GM19467 (cell line): ENCODE results near the gene EEF1AKMT1.

Experiments used
- ATAC-seq: cut with Tn5 transposase; IDR thresholded peaks from one replicate; pipeline ENCODE4 v1.9.1; 2021; ENCODE audit warnings: mild to moderate bottlenecking, moderate library complexity; ENCODE audit not compliant: unreplicated experiment

EEF1AKMT1 gene, protein sequence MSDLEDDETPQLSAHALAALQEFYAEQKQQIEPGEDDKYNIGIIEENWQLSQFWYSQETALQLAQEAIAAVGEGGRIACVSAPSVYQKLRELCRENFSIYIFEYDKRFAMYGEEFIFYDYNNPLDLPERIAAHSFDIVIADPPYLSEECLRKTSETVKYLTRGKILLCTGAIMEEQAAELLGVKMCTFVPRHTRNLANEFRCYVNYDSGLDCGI

DNA sequence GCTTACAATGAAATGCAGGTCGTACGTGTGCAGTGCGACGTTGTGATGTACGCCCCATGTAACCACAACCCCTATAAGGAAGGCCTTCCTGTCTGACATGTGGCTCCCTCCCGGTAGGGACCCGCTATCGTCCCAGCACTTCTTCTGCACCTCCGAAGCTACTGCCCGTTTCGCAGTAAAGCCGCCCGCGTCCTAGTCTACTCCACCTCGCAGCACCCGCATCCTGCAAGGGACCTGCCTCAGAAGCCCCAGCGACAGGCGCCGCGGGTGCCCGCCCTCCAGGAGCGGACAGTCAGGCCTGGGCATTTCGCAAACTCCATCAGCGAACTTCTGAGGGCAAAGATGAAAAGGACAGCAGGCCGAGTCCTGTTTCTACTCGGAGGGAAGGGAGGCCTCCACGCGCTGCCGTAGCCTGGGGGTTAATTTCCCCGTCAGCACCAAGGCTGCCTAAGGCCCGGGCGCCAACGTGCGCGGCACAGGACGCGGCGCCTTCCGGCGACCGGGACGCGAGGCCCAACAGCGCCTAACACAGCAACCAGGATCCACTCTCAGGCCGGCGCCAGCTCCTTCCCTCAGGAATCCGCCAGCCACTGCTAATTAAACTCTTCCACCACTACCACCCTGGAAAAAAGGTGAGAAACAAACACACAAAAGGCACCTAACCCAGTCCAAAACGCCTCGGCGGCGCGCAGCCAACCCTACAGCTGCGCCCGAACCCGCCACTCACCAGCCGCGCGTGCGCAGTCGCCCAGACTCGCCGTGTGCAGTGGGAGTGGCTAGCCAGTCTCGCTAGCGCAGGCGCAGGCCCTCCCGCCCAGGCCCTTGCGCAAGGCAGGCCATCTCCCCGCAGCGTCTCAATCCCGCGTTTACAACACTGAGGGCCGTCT lies at the start of gene EEF1AKMT1:
TSS of gene EEF1AKMT1 (minus strand) at position 768 of the 887 bp plus-strand sequence. CDS start 16,363 bp downstream, outside the sequence.
- peak; percentile 86 for ATAC-seq

DNA sequence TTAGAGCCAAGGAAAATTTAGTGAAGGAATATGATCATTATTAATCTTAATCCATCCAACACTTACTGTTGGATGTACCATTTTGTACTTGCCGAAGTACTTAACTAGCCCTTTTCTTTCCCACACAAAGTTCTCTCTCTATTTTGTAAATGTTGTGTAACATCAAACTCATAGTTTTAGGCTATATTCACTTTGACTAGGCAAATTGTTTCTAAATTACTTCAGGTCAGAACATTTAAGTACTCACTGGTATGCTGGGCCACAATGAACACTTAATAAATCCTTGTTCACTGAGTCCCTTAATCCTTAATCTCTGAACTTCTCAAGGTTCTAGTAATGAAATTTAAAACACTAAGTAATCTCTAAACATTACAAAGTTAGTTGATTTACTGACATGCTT lies 49.3 kb upstream of the EEF1AKMT1 start:
- no peak for ATAC-seq

DNA sequence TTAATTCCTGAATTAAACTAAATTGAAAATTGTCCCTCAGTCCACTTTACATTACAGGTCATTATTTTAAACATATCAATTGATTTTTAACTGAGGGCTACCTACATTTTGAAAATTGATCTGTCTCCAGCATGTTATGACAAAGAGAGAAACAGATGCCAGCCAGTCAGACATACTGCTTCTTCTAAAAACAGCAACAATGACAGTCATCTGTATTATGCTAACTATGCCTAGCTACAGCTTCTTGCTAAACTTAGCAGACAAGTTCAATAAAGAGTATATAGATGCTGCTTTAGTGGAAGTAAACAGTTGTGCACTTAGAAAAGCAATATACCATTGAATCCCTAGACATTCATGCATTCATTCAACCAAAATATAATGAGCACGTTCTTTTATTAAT lies 48.6 kb upstream of the EEF1AKMT1 start:
- ATAC-seq = no peak

DNA sequence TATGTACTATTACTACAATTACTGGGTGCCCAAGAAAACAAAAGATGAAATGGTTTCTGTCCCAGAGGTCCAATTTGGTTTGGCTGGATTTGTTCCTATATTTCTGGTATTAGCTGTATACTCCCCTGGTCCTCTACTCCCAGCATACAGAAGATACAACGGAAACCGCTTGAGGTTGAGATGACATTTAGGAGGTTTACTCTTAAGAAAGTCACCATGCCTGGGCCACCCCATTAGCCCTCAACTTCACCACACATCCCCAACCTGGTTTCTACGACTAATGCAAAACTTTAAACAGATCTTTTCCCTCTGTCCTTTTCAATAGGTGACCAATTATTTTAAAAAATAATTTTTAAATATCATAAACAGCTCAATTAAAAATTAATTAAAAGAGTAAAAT lies 46.0 kb upstream of the EEF1AKMT1 start:
- no peak for ATAC-seq

DNA sequence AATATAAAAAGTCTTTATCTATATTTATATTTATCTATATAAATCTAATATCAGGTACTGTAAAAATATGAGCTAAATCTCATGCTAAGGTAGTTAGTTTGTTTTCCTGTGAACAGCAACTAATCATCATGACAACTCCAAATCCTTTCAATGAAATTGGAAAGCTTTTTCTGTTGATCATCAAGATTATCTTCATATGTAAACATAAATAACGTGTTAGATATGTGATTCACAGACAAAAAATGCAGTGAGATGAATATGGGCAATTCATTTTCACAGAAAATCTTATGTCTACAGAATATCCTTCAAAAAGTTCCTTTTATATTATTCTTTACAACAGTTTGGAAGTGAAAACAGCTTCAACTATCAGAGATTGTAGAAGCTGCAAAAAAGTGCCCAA lies 41.7 kb upstream of the EEF1AKMT1 start:
- ATAC-seq = no peak

DNA sequence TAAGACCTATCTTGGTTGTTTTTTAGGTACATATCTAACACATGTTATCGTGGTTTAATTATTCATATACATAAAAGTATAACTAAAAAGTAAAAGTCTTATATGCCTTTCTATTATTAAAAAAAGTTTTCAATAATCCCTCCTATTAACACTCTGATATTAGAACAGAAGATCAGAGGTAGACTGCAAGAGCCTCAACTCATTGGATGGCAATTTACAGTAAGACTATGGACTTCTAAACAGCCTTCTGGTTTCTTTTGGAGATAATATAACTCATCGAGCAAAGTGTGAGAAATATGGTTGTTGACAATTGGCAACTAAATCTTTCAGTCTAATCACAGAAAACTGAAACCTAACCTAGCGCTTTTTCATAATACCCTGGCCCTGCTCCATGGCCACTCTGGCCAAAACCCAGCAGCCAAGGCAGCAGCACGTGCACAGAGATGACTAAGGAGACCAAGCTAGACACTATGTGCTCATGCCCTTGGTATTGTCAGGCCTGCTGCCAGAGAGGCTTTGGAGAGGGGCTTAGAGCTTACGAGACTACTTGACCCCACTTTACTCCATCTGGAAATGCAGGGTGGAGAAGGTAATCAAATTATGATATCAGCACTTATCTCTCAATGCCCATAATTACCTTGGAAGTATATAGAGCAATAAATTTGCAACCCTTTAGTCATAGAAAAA lies 40.6 kb upstream of the EEF1AKMT1 start:
- no peak for ATAC-seq

DNA sequence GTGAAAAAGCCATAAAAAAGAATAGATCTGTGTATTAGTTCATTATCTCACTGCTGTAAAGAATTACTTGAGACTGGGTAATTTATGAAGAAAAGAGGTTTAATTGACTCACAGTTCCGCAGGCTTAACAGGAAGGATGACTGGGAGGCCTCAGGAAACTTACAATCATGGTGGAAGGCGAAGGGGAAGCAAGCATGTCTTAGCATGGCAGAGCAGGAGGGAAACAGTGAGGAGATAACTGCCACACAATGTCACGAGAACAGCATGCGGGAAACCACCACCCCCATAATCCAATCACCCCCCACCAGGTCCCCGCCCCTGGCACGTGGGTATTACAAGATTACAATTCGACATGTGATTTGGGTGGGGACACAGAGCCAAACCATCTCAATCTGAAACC lies 39.1 kb upstream of the EEF1AKMT1 start:
- ATAC-seq = no peak

DNA sequence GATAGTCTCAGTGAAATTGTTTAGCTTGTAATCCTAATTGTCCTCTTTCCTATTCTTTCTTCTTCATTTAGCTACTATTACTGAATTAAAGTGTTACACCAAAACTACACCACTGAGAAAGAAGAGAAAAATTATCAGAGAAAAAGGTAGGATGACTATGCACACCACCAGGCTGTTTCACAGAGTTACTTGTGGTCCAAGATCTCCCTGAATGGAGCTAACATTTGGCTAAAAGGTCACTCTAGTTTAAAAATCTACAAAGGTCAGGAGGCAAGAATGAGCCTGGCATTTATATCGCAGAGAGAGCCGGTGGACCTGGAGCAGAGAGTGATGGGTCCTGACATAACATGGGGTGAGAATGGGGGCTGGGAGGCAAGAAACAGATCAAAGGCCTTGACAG lies 37.0 kb upstream of the EEF1AKMT1 start:
- ATAC-seq = no peak

DNA sequence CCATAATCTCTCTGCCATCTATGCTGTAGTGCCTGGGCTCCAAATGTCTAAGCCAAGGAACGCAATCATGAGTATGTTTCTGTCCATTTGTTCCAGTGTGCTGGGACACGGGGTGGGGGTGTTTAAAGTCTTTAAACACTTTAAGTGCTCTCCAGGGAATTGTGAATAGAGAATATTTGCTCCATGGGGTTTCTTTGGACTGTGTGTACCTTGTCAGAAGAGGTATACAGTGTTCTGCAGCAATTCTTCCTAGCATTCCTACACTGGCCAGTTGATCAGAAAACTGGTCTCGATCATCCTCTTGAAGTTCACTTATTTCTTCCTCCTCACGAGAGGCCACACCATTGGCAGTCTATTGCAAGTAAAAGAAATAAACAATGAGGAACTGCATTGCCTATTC lies 35.1 kb upstream of the EEF1AKMT1 start:
- no peak for ATAC-seq

DNA sequence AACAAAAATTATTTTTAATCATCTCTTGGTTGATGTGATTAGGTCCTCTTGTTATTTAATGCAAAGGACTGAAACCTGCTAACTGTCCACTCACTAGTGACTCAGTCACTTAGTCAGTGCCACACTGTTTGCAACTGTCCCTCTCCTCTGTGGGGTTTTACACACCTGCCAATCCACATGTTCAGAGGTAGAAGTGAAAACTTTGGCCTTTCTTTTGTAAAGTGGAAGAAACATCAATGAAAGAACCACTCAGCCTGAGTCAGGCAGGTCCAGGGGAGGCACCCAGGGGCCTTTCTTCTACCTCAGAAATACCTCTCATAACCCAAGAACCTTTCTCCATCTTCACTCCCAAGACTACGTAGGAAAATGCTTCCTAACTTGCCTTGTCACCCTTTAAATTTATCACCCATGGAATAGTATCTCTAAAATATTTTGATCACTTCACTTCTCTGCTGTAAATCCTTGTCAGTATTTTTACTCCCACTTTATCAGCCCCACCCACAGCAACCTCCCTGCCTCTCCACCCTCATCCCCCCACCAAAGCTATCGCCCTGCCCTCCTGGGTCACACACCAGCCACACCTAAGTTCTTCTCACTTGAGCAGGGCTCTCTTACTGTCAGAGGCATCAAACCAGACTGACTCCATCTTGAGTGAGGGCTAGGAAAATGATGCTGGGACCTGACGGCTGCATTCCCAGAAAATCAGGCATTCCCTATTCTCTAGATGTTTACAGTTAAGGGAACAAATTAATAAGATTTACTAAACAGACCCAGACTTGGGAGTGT lies 29.6 kb upstream of the EEF1AKMT1 start:
- ATAC-seq = no peak

DNA sequence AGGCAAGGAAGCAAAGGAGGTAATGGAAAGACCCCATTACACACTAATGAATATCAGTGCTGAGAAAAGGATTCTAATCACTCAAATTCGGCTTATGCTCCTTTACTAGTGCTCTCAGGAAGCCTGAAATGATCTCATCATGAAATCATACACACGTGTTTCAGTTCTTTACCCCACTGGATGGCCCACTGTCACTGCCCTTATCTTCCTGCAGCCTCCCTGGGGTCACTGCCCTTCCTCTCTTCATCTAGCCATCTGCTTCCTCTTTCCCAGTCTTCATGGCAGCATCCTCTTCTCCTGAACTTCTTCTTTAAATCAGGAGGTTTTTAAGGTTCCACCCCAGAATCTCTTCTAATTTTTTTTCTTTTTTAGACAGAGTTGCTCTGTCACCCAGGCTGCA lies 27.9 kb upstream of the EEF1AKMT1 start:
- no peak for ATAC-seq

DNA sequence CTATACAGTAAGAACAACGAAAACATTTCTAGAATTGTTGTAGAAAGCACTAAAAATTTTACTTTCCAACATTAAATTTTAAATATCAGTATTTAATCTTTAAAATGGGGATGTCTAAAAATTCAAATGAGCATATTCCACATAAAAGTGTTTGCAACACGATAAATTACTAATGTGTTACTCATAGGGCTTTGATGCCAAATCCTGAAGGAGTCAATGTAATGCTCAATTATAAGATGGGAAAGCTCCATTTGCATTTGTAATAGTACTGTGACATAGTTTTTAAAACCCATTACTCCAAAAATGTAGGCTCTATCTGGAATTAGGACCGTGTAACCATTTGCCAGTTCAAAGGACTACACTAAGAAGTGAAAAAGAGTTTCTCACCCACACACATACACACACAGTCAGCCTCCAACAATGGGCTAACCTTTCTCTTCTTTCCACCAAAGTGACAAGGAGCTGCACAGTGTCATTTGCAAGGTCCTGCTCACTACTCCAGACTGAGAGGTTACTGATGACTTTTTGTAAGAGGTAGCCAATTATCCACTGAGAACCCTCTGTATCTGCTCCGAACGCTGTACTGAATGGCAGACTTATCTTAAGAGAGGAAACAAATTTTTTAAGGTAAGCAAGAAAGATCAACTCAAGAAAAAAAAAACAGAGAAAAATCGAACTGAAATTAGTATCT lies 26.1 kb upstream of the EEF1AKMT1 start:
- ATAC-seq = no peak

DNA sequence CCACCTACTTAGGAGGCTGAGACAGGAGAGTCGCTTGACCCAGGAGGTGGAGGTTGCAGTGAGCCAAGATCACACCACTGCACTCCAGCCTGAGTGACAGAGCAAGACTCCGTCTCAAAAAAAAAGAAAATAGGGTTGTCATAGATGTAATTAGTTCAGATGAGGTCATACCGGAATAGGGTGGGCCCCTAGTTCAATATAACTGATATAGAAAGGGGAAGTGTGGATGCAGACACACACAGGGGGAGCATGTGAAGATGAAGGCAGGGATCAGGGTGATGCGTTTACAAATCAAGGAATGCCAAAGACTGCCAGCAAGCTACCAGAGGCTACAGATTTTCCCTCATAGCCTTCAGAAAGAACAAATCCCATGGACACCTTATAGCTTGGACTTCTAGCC lies 24.3 kb upstream of the EEF1AKMT1 start:
- no peak for ATAC-seq

DNA sequence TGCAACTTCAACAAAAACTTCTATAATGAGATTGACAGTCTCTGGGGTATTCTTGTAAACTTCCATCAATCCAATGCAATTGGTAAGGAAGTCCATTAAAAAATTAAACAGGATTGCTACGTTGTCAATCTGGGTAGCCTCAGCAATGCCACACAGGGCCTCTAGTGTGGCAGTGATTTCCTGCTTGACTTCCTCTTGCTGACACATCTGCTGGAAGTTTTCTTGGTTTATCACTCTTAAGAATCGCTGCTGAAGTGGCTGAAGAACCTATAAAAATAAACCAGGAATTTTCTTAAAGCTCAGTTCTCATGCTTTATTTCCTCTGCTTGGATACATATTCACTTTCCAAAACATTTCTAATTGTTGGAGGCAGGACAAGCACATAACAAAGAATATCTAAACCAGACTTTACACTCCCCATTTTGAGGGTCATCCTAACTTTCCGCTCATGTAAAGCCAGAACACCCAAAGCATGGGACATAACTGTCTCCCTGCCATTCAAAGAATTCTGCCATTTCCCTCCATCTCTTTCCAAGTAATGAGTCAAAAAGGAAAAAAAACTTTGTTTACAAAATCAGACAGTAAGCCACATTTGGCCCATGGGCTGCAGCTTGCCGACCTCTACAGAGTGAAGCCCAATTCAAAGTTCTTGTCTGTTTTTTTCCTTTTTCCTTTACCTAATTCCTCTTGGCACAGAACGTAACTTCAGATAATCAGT lies 23.2 kb upstream of the EEF1AKMT1 start:
- ATAC-seq = no peak

DNA sequence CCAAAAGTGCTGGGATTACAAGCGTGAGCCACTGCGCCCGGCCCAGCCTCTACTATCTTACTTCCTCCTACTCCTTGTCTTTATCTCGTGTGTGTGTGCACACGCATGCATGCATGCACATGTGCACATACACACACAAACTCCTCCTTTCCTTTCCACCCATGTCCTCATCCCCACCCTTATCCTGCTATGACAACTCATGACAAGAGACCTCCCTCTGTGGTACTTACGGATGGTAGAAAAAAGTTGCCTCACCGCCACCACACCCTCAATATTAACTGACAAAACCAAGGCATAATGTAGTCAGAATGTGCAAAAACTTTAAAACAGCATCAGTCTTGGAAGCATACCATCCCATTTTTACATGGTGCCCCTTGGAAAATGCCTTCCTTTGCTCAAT lies 15.9 kb upstream of the EEF1AKMT1 start:
- ATAC-seq = no peak

DNA sequence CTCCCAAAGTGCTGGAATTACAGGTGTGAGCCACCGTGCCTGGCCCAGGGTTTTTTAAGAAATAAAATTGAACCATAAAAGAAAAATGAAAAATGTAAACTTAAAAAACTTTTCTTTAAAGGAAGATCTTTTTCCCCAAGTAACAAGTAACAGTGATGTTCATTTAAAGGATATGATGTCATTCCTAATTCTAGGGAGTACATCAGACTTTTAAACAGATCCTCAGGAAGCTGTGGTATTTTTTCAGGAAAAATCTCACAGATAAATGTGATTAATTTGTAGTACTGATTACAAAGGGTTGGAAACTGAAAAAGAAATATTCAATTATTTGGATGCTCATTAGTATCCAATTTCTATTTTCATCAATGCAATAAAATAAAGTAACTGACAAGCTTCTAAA lies 14.6 kb upstream of the EEF1AKMT1 start:
- no peak for ATAC-seq

DNA sequence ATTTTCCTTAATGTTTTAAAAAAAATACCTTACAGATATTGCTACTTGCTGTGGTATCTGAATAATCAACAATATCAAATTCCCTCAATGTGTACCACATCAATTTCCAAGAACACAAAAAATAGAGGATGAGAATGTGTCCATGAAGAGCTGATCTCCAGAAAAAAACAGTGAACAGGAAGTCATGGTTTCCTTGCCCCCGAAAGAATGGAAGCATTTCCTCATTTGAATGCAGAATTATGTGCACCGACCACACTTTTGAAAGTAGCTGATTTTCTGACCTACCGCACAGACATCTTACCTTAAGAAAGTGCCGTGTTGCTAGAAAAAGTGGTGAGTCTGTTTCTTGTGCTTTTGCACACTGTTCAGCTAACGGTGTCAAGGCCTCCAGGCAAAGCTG lies 13.4 kb upstream of the EEF1AKMT1 start:
- no peak for ATAC-seq

DNA sequence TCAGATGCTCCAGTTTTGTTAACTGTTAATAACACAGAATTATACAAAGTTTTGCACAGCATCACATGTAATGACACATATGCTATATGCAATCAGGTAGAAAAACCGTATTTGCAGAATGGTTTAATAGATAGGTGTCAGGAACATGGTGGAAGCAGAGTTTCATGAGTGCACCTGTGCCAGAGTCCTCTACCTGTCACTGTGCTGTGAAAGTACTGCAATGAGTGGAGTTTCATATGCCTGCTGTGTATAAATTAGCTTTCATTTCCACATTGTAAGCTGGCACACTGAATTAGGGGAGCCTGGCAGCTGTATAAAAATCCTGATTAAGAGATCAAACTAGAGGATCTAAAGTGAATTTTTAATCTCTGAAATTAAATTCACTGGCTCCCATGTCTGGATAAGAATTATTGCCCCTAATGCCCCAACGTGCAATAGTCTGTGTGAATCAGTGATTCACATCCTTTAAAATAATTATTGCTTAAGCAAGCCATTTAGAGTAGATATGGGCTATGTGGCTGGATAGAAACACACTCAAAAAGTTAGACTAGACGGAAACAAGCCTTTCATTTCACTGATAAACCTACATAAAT lies 8.5 kb upstream of the EEF1AKMT1 start:
- ATAC-seq = peak; percentile 66

DNA sequence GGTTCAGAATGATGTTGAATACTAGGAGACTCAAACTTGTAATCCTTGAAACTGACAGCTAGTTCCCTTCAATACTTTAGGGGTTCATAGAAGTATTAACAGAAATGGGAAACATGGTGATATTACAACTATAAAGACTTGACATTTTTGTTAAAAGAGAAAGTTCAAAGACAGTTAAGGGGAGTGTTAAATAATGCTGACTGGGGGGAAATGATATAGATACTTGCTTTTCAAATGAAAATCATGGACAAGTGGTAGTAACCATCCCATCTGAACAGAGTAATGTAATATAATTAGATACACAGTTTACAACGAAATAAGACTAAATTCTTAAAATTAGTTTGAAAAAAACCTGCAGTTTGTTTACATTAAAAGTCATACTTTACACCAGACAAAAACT lies 6.6 kb upstream of the EEF1AKMT1 start:
- no peak for ATAC-seq
